ENCODE measurements around the gene NAB2.

GRCh38 chr12:57047981-57048380, 40.9 kb upstream of the NAB2 start:
- TF ChIP-seq CTCF (IDR thresholded peaks at IDR 0.05) (no peak), POLR2A (IDR thresholded peaks at IDR 0.05) (no peak)
